ENCODE results near the gene RRP36.
"Not testable (repeated sequence)": the region's sequence is repeated elsewhere in the genome, so short reads cannot be mapped to it uniquely, and the experiment has no call there.

RRP36 gene

GRCh38 chr6:42996513-42996912 lies 24.9 kb upstream of the RRP36 start:
- Histone ChIP-seq H3K9me3 (ENCODE audit: low read depth, low read length) (no peaks in the 10 kb centered on the region), H3K4me3 (no peak overlapping the region), H3K9ac (ENCODE audit: insufficient read length) (no peak overlapping the region), H3K36me3 (ENCODE audit: insufficient read depth, low read length) (peaks cover 2% of the 10 kb centered on the region), H3K27ac (peak overlapping the region; percentile 73)
- DNase-seq (ENCODE audit: low read depth, low spot score): no peak
- TF ChIP-seq FOXP2 (optimal IDR thresholded peaks at IDR 0.05; ENCODE audit: control extremely low read depth, extremely low read length, insufficient read depth): no peak
- no peak for TF ChIP-seq EZH2 (IDR thresholded peaks at IDR 0.05)

DNA sequence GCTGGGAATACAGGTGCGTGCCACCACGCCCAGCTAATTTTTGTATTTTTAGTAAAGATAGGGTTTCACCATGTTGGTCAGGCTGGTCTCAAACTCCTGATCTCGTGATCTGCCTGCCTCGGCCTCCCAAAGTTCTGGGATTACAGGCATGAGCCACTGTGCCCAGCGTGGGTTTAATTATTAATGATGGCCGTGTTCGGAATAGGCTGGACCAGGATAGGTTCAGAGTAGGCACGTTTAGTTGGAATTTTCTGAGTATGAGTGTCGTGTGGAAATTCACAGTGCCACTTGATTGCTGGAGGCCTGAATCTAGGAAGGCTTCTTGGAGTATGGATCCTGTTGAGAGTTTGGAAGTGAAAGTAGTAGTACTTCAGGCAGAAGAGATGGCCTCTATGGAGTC lies 23.2 kb upstream of the RRP36 start:
- H3K9ac ChIP-seq (ENCODE audit: insufficient read length); H3K36me3 ChIP-seq (ENCODE audit: insufficient read depth, low read length); H3K9me3 ChIP-seq (ENCODE audit: low read depth, low read length); H3K4me3 ChIP-seq; DNase-seq (ENCODE audit: low read depth, low spot score); H3K27ac ChIP-seq: not testable (repeated sequence)

GRCh38 chr6:43001843-43002242 lies 19.6 kb upstream of the RRP36 start:
- Histone ChIP-seq H3K4me3 (no peak overlapping the region), H3K27ac (no peak overlapping the region), H3K9ac (ENCODE audit: insufficient read length) (no peak overlapping the region), H3K9me3 (ENCODE audit: low read depth, low read length) (no peaks in the 10 kb centered on the region), H3K36me3 (ENCODE audit: insufficient read depth, low read length) (peaks cover 10% of the 10 kb centered on the region; the same call in 1 of the 2 replicates)
- DNase-seq (ENCODE audit: low read depth, low spot score): no peak
- TF ChIP-seq FOXP2 (optimal IDR thresholded peaks at IDR 0.05; ENCODE audit: control extremely low read depth, extremely low read length, insufficient read depth) (no peak), EZH2 (IDR thresholded peaks at IDR 0.05) (no peak), POLR2AphosphoS5 (IDR thresholded peaks at IDR 0.05; ENCODE audit: borderline replicate concordance, low read depth, low read length) (no peak)

DNA sequence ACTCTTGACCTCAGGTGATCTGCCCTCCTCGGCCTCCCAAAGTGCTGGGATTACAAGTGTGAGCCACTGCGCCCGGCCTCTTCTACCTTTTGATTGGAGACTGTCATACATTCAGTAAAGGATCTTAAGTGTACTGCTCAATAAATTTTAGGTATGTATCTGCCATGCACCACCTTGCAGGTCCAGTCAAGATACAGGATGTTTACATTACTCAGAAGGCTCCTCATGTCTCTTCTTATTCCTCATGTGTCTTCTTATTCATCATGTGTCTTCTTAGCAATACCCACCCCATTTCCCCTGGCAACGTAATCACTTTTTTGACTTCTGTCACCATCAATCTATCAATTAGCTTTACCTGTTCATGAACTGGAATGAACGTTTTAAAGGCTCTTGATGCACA lies 15.6 kb upstream of the RRP36 start:
- no peak overlapping the region for H3K9ac ChIP-seq (ENCODE audit: insufficient read length)
- H3K36me3 ChIP-seq (ENCODE audit: insufficient read depth, low read length): peaks cover 42% of the 10 kb centered on the region
- no peak overlapping the region for H3K4me3 ChIP-seq
- TF ChIP-seq POLR2AphosphoS5 (IDR thresholded peaks at IDR 0.05; ENCODE audit: borderline replicate concordance, low read depth, low read length) (no peak), FOXP2 (optimal IDR thresholded peaks at IDR 0.05; ENCODE audit: control extremely low read depth, extremely low read length, insufficient read depth) (no peak)
- no peak overlapping the region for H3K27ac ChIP-seq
- DNase-seq (ENCODE audit: low read depth, low spot score): no peak
- H3K9me3 ChIP-seq (ENCODE audit: low read depth, low read length): no peaks in the 10 kb centered on the region

DNA sequence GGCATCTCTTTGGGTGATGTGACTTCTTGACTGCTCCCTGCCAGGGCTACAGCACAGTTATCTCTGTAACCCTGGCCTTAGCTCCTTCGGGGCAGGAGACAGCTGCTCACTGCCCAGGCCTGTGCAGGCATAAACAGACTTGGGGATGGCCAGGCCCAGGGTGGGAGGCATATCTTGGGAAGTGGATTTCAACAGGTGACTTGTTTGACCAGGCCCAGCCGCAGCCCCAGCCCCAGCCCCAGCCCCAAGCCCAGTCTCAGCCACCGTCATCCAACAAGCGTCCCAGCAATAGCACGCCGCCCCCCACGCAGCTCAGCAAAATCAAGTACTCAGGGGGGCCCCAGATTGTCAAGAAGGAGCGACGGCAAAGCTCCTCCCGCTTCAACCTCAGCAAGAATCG lies 15.2 kb upstream of the RRP36 start:
- Histone ChIP-seq H3K27ac (no peak overlapping the region), H3K9ac (ENCODE audit: insufficient read length) (no peak overlapping the region), H3K36me3 (ENCODE audit: insufficient read depth, low read length) (peaks cover 46% of the 10 kb centered on the region), H3K4me3 (no peak overlapping the region), H3K9me3 (ENCODE audit: low read depth, low read length) (no peaks in the 10 kb centered on the region)
- no peak for DNase-seq (ENCODE audit: low read depth, low spot score)
- TF ChIP-seq EZH2 (IDR thresholded peaks at IDR 0.05) (no peak), FOXP2 (optimal IDR thresholded peaks at IDR 0.05; ENCODE audit: control extremely low read depth, extremely low read length, insufficient read depth) (no peak), POLR2AphosphoS5 (IDR thresholded peaks at IDR 0.05; ENCODE audit: borderline replicate concordance, low read depth, low read length) (no peak)

DNA sequence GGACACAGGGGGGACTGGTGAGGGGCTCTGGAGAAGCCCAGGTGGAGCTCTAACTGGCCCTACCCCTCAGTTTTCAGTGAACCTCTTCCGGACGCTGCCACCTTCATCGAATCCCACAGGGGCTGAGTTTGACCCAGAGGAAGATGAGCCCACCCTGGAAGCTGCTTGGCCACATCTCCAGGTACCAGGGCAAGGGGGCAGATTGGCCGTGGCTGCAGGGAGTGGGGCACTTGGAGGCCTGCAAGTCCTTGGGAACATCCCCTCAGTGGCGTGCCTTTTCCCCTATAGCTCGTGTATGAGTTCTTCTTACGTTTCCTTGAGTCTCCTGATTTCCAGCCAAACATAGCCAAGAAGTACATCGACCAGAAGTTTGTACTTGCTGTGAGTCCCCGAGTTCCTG lies 14.3 kb upstream of the RRP36 start:
- DNase-seq (ENCODE audit: low read depth, low spot score): no peak
- H3K9ac ChIP-seq (ENCODE audit: insufficient read length): no peak overlapping the region
- H3K36me3 ChIP-seq (ENCODE audit: insufficient read depth, low read length): peaks cover 55% of the 10 kb centered on the region
- H3K27ac ChIP-seq: no peak overlapping the region
- no peak overlapping the region for H3K4me3 ChIP-seq
- no peaks in the 10 kb centered on the region for H3K9me3 ChIP-seq (ENCODE audit: low read depth, low read length)
- TF ChIP-seq EZH2 (IDR thresholded peaks at IDR 0.05): no peak
- TF ChIP-seq FOXP2 (optimal IDR thresholded peaks at IDR 0.05; ENCODE audit: control extremely low read depth, extremely low read length, insufficient read depth): no peak
- TF ChIP-seq POLR2AphosphoS5 (IDR thresholded peaks at IDR 0.05; ENCODE audit: borderline replicate concordance, low read depth, low read length): no peak

- H3K9me3 ChIP-seq (ENCODE audit: low read depth, low read length): no peaks in the 10 kb centered on the region
- H3K4me3 ChIP-seq: no peak overlapping the region
- H3K36me3 ChIP-seq (ENCODE audit: insufficient read depth, low read length): peaks cover 59% of the 10 kb centered on the region
- TF ChIP-seq FOXP2 (optimal IDR thresholded peaks at IDR 0.05; ENCODE audit: control extremely low read depth, extremely low read length, insufficient read depth) (no peak), POLR2AphosphoS5 (IDR thresholded peaks at IDR 0.05; ENCODE audit: borderline replicate concordance, low read depth, low read length) (no peak), EZH2 (IDR thresholded peaks at IDR 0.05) (no peak)
- no peak overlapping the region for H3K9ac ChIP-seq (ENCODE audit: insufficient read length)
- DNase-seq (ENCODE audit: low read depth, low spot score): no peak
- H3K27ac ChIP-seq: no peak overlapping the region
Observed at GRCh38 chr6:43009124-43009523, 12.3 kb upstream of the RRP36 start.

- H3K4me3 ChIP-seq: no peak overlapping the region
- H3K27ac ChIP-seq: no peak overlapping the region
- peaks cover 56% of the 10 kb centered on the region for H3K36me3 ChIP-seq (ENCODE audit: insufficient read depth, low read length)
Observed at GRCh38 chr6:43011207-43011606, 10.2 kb upstream of the RRP36 start.

DNA sequence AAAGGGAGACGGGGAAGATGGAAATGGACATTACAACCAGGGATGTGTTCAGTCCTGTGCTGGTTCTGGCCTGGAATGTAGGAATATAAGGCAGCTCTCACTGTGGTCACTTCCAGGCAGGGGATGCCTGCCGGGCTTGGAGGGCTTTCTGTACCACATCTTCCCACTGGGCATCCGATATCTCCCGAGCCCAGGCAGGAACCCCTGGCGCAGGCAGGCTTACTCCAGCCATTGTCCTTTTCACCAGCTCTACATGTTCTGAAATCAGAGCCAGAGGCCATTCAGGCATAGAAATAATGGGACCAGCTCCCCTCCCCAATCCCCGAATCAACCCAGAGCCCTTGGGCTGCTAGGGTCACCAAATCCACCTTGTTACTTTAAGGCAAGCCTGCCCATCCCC lies 9.1 kb upstream of the RRP36 start:
- peaks cover 54% of the 10 kb centered on the region for H3K36me3 ChIP-seq (ENCODE audit: insufficient read depth, low read length)
- no peaks in the 10 kb centered on the region for H3K9me3 ChIP-seq (ENCODE audit: low read depth, low read length)
- DNase-seq (ENCODE audit: low read depth, low spot score): no peak
- no peak overlapping the region for H3K27ac ChIP-seq
- peak overlapping the region; percentile 91 for H3K9ac ChIP-seq (ENCODE audit: insufficient read length)
- no peak for TF ChIP-seq POLR2AphosphoS5 (IDR thresholded peaks at IDR 0.05; ENCODE audit: borderline replicate concordance, low read depth, low read length)
- no peak for TF ChIP-seq EZH2 (IDR thresholded peaks at IDR 0.05)
- no peak for TF ChIP-seq FOXP2 (optimal IDR thresholded peaks at IDR 0.05; ENCODE audit: control extremely low read depth, extremely low read length, insufficient read depth)
- peak overlapping the region; percentile 89 for H3K4me3 ChIP-seq

More at GRCh38 chr6:43011207-43011606, 10.2 kb upstream of the RRP36 start:
- no peak for TF ChIP-seq EZH2 (IDR thresholded peaks at IDR 0.05)
- no peak for TF ChIP-seq FOXP2 (optimal IDR thresholded peaks at IDR 0.05; ENCODE audit: control extremely low read depth, extremely low read length, insufficient read depth)
- TF ChIP-seq POLR2AphosphoS5 (IDR thresholded peaks at IDR 0.05; ENCODE audit: borderline replicate concordance, low read depth, low read length): no peak
- no peak for DNase-seq (ENCODE audit: low read depth, low spot score)
- no peak overlapping the region for H3K9ac ChIP-seq (ENCODE audit: insufficient read length)
- no peaks in the 10 kb centered on the region for H3K9me3 ChIP-seq (ENCODE audit: low read depth, low read length)

All from SK-N-MC (cell line).